Measurements from ENCODE around the gene FRMD4A.
"Not testable (repeated sequence)": the region's sequence is repeated elsewhere in the genome, so short reads cannot be mapped to it uniquely, and the experiment has no call there.

Gene FRMD4A

DNA sequence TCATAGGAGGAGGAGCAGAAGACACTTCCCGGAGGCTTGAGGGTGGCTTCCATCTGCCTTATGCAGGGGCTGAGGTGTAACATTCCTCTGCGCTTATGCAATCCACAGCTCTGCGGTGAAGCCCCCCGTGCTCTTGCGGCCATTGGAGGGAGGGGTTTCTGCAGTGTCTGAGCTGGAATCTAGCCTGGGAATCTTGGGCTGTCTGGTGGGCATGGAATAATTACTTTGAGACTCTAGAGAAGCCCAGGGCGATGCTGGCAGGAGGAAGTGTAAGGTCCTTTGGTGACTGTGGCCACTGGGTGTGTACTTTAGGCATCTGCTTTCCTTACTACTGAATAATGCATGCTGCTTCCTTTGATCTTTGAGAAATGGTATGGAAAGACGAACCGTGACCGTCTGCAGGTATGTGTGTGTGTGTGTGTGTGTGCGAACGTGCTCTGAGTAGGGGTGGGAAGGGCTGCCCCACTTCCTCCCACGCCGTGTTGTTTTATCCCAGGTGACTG lies 563.0 kb downstream of the FRMD4A start:
- no peak for TF ChIP-seq ZNF274 (IDR thresholded peaks at IDR 0.05; ENCODE audit: low read depth, low read length)

DNA sequence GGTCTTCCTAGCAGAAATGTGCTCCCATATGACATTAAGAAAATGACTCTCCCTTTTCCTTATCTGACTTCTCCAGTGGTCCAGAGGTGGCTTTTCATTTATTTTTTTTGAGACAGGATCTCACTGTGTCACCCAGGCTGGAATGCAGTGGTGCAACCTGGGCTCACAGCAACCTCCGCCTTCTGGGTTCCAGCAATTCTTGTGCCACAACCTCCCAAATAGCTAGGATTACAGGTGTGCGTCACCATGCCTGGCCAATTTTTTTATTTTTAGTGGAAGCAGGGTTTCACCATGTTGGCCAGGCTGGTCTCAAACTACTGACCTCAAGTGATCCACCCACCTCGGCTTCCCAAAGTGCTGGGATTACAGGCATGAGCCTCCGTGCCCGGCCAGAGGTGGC lies 563.6 kb downstream of the FRMD4A start:
- H3K4me3 ChIP-seq (ENCODE audit: low read length): not testable (repeated sequence)

More for the DNA sequence above, 563.0 kb downstream of the FRMD4A start:
- no peak overlapping the region for H3K4me3 ChIP-seq (ENCODE audit: low read length)

DNA sequence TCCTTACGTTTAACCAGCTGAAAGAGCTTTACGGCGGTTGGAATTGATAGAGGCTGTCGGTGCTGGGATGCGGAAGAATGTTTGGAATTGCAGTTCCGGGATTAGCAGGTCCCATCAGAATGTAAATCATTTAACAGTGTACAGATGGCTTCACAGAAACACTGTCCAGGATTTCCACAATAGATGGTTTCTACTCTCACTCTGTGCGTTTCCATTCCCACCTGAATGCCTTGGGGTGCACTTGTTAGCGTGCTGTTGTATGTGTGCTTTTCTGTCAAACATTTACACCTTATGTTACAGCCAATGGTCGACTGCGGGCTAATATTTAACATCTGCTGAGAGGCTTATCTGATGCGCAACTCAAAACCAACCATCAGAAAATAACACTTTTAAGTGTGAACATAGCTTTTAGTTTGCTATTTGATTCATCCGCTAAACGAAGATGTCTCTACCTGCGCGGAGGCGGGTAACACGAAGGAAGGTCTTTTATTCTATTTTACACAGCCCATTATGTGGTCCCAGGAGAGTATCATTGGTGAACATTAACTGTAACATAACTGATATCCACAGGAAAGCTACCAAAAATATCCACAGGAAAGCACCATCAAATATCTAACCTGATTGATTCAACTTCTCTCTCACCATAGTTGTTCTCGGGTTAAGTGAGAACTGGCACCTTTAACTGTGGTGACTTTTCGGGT lies 564.9 kb downstream of the FRMD4A start:
- H3K4me3 ChIP-seq (ENCODE audit: low read length): no peak overlapping the region
- TF ChIP-seq ZNF274 (IDR thresholded peaks at IDR 0.05; ENCODE audit: low read depth, low read length): no peak

DNA sequence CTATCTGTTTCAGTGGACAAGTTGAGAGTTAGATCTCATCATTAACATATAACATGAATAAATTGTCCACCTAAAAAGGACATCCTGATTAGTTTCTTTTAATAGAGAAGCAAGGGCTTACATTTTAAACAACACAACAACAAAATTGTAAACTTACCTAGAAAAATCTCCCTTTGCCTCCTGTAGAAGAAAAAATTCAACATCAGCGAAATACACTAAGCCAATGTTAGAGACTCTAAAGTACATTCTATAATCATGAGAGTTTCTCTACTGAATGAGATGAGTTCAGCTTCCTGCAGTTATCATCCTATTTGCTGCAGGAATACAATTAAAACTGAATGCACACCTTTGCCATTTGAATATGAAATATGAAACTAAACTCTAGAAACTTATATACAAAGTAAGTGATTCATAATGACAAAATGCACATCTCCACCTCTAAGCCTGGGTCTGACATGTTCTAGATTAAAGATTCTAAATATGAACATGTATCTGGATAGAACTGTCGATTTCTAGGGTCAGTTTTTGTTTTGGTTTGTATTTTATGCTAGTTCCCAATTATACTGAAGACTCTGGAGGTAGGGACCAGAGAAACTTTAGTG lies 569.1 kb downstream of the FRMD4A start:
- no peak for TF ChIP-seq ZNF274 (IDR thresholded peaks at IDR 0.05; ENCODE audit: low read depth, low read length)
- no peak overlapping the region for H3K4me3 ChIP-seq (ENCODE audit: low read length)

DNA sequence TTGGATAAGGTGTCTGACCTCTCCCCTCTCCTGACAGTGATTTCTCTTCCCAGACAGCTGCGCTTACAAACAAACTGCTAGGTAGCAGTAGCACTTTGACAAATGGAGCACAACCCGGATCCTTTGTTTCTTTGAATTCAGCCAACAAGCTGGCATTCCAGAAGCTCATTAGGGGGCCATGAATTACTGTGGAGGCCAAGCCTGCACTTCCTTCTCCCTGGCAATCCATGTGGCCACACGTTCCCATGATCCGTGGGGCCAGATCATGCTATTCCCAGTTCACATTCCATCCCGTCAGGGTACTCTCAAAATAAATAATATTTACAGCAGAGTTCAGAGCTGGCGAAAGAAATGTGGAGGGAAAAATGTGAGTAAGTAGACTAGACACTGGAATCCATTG lies 571.6 kb downstream of the FRMD4A start:
- H3K4me3 ChIP-seq (ENCODE audit: low read length): no peak overlapping the region
- no peak for TF ChIP-seq ZNF274 (IDR thresholded peaks at IDR 0.05; ENCODE audit: low read depth, low read length)

DNA sequence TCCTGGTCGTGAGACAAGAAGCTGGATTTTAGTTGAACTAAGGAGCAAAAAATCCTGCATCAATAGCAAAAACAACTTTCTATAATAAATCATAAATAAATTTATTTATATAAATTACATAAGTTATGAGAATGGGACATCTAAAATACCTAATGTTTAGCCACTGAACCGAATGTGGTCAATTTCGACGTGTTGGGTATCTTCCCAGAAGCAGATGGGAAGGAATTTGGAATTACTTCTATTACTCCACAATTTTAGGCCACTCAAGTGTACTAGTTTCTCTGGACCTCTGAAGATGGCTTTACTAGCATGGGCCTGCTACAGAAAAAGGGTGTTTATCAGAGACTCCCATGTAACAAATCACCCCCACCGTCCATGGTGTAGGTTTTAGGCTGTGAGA lies 572.0 kb downstream of the FRMD4A start:
- no peak for TF ChIP-seq ZNF274 (IDR thresholded peaks at IDR 0.05; ENCODE audit: low read depth, low read length)
- no peak overlapping the region for H3K4me3 ChIP-seq (ENCODE audit: low read length)

DNA sequence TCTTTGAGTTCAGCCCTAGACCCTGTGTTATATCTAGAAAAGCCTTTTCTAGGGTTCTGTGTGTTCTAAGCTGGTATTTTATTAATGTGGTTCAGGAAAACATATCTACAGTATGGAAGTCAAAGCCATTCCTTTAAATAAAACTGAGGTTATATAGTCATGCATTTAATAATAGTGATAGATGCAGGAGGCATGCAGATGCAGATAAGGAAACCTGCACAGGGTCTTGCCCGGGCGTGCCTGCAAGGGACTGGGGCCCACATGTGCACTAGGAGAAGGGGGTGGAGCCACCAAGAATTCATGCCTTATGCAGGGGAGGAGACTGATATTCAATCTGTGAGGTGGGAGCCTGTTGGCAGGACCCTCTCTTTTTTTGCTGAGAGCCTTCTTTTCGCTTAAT lies 572.4 kb downstream of the FRMD4A start:
- no peak overlapping the region for H3K4me3 ChIP-seq (ENCODE audit: low read length)
- no peak for TF ChIP-seq ZNF274 (IDR thresholded peaks at IDR 0.05; ENCODE audit: low read depth, low read length)

DNA sequence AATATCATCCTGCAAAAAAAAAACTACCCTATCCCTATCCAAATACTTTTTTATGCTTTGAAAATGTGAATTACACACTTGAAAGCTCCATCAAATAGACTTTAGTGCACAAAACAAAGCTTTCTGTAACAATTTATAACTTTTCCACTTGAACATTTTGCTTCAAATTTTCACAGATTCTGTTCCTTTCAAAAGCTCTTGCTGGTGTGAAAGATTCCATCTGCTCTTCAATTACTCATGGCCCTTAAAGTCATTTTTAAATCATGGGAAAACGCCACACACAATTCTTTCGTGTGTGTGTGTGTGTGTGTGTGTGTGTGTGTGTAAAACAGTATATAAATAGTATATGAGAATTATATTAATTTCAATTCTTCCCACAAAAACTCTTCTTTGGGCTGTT lies 576.4 kb downstream of the FRMD4A start:
- no peak for TF ChIP-seq ZNF274 (IDR thresholded peaks at IDR 0.05; ENCODE audit: low read depth, low read length)
- H3K4me3 ChIP-seq (ENCODE audit: low read length): no peak overlapping the region

DNA sequence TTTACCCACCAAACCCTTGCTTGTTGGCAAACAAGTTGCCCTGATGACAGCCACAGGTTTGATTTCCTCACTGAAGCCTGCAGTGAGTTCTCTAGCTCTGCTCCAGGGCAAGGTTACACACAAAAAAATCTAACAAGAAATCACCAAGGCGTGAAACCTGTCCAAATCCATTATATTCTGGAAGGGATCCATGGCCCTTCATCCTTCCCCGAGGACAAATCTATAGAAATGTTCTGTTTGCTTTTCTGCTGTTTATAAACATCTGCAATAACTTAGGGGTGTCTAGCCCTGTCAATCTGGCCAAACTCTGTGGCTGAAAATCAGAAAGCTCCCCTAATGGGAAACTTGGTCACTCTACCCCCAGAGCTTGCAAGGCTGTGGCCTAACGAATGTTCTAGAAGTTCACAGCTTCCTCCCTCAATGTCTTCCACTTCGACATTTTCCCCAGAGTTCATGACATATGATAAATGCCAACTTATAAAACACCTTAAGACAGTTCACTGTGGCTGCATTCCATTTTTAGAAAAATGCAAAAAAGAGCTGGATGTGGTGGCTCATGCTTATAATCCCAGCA lies 579.4 kb downstream of the FRMD4A start:
- TF ChIP-seq ZNF274 (IDR thresholded peaks at IDR 0.05; ENCODE audit: low read depth, low read length): no peak
- H3K4me3 ChIP-seq (ENCODE audit: low read length): no peak overlapping the region

DNA sequence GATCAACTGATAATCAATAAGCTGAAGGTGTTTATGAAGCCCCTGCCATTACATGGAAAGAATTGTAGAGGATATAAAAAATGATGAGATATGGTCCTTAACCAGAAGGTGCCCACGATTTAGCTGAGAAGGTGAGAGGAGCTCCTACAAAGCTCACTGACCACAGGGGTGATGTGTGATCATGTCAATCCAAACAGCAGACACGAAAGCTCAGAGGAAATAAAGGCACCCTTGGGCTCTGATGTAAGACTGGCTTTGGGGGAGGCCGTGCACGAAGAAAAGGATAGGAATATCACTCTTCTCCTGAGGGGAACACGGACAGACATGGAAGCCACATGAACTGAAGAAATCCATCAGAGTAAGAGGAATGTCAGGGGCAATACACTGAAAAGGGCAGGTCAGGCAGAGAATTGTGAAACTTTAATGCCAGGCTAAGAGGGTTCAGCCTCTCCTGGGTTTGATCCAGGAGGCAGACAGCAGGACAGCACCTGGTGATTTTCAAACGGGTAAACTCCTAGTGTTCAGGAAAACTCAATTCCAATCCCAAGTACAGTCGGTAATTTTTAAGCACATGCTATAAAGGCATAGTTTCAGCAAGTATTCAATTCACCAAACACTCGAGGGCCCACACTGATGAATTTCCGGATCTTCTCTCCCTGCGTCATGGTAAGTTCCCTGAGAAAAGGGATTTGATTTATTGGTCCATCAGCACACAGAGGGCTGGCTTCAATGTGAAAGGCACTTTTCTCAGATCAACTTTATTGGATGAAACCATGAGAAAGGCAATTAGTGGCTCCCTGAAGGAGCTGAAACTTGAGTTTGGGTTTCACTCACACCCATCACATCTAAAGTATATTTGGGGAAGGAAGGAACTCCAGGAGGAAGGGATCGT lies 580.2 kb downstream of the FRMD4A start:
- no peak overlapping the region for H3K4me3 ChIP-seq (ENCODE audit: low read length)
- TF ChIP-seq ZNF274 (IDR thresholded peaks at IDR 0.05; ENCODE audit: low read depth, low read length): no peak

DNA sequence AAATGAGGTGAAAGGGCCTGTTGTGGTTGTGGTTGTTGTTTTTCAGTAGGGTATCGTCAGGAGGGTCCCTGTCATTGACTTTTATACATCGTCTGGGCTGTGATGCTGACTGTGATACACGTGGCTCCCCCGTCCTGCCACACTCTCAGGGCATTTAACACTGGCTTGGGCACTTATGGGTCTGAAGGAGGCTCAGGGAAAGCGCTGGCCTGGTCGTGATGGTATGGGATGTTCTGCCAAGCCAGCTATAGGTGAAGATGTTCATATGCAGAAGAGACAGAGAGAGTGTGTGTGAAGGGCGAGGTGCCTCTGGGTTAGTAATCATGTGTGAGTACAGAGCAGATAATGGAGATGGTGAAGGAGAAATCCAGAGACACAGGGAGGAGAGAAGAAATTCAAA lies 585.5 kb downstream of the FRMD4A start:
- no peak overlapping the region for H3K4me3 ChIP-seq (ENCODE audit: low read length)
- TF ChIP-seq ZNF274 (IDR thresholded peaks at IDR 0.05; ENCODE audit: low read depth, low read length): no peak

DNA sequence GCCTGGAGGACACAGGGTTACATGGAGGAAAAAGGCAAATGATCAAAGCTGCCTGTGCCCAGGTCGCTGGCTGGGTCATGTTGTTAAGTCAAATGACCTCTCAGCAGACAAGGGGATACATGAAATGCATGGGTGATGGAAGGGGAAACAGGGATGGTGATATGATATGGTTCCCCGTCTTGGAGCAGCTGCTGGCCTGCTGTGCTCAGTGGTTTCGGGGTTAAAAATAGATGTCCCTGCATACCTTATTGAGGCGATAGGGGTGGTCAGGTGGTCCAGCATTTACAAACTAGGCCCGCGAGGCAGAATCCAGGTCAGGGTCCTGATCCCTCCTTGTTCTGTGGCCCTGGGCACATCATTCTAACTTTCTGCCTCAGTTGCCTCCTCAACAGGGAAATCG lies 586.8 kb downstream of the FRMD4A start:
- no peak for TF ChIP-seq ZNF274 (IDR thresholded peaks at IDR 0.05; ENCODE audit: low read depth, low read length)
- no peak overlapping the region for H3K4me3 ChIP-seq (ENCODE audit: low read length)

DNA sequence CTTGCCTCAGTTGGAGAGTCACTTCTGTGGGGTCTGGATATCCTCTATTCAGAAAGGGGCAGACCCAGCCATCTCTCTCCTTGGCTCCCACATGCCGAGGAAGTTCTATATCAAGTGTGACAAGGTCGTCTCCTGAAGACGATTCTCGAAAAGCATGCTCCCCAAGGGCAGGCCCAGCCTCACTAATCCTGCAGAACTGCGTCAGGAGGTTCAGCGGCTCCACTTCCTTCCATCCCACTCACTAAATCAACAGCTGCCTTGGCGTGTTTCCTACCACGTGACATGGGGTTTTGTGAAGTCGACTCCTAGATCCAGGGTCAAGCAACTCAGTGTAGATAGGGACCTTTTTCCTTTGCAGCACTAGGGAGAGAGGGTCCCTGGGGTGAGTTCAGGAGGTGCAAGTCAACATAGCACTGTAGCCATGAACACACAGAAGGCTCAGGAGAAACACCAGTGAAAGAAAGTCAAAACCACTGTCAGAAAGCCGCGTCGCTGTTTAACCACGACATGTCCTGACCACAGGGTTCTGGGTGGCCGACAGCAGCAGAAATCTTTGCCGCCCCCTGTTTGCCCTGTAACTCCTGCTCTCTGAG lies 587.5 kb downstream of the FRMD4A start:
- TF ChIP-seq ZNF274 (IDR thresholded peaks at IDR 0.05; ENCODE audit: low read depth, low read length): no peak
- H3K4me3 ChIP-seq (ENCODE audit: low read length): no peak overlapping the region

DNA sequence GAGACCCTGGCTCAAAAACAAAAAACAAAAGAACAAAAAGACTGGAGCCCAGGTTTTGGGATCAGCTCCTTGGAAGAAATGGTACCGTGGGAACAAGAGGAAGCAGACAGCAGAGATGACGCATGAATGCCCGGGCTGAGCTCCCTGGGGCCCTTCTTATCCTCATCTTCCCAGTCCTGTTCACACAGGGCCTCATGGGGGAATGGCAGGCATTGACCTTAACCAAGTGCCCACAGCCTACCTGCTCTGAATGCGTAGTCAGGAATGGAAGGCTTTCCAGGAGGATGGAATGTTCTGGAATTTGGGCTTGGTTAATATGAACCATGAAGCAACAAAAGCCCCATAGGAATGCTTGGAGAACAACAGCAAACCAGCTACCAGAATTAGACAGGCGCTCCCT lies 589.3 kb downstream of the FRMD4A start:
- H3K4me3 ChIP-seq (ENCODE audit: low read length): no peak overlapping the region
- TF ChIP-seq ZNF274 (IDR thresholded peaks at IDR 0.05; ENCODE audit: low read depth, low read length): no peak

Measured in GM08714 (cell line).